GM23248 (cell line): ENCODE measurements around the gene SNTA1.

ENCODE experiments used
- EZH2 ChIP-seq: fragments of 200-600 bp; sonication (generic); IDR thresholded peaks from 2 replicates; pipeline ENCODE4 v1.6.1; 2018; ENCODE audit warnings: antibody characterized with exemption, mild to moderate bottlenecking; ENCODE audit not compliant: insufficient read depth, poor library complexity, severe bottlenecking
- EZH2phosphoT487 ChIP-seq: fragments of 200-600 bp; sonication (generic); IDR thresholded peaks from 2 replicates; pipeline ENCODE4 v1.6.1; 2018; ENCODE audit warnings: antibody characterized with exemption, moderate library complexity, mild to moderate bottlenecking, low read depth; ENCODE audit not compliant: insufficient read depth

GRCh38 chr20:33445881-33446625 is 2.5 kb upstream of the SNTA1 start:
- TF ChIP-seq EZH2 (no peak), EZH2phosphoT487 (no peak)
